Measurements from ENCODE around the gene COX6B1.

Gene COX6B1

DNA sequence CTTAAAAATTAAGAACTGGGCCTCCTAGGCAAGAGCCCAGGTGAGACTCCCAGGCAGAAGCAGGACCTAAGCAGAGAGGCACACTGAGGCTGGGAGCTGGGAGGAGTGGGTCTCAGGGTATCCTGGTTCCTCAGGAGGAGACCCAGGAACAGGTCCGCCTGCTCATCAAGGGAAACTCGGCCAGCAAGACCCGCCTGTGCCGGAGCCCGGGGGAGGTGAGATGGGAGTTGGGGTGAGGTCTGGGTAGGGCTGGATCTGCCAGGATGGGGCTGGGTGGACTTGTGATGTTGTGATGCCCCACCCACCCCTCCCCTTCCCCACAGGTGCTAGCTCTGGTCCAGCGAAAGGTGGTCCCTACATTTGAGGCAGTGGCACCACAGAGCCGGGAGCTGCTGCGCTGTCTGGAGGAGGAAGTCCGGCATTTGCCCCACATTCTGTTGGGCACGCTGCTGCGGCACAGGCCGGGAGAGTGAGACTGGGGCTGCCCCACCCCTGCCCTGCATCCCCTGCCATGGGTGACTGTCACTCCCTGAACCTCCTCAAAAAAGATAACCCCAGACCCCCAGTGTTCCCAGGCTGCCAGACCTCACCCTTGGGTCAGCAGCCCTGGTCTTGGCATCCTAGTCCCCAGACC is 28.7 kb upstream of the COX6B1 start:
- Histone ChIP-seq H3K27me3 (ENCODE audit: control insufficient read depth, insufficient read depth, low read length) (no peaks in the 10 kb centered on the region), H3K4me1 (ENCODE audit: control insufficient read depth, insufficient read depth, low read length) (no peaks in the 10 kb centered on the region), H3K9ac (ENCODE audit: low read length) (no peak overlapping the region), H3K4me3 (ENCODE audit: low read length) (no peak overlapping the region), H3K27ac (ENCODE audit: low read depth, low read length) (no peak overlapping the region), H3K36me3 (ENCODE audit: control insufficient read depth, insufficient read depth, low read length) (peaks cover 6% of the 10 kb centered on the region)

DNA sequence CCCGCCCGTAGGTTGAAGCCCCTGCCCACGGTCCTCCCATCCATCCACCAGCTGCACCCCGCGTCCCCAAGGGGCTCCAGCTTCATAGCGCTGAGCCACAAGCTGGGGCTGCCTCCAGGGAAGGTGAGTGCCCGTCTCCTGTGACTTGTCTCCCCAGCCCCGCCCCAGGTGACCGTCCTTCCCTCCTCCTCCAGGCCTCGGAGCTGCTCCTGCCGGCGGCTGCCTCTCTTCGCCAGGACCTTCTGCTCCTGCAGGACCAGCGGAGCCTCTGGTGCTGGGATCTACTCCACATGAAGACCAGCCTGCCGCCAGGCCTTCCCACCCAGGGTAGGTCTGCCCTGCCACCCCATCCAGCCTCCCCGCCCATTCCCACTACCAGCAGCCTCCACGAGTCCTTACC is 28.1 kb upstream of the COX6B1 start:
- H3K27ac ChIP-seq (ENCODE audit: low read depth, low read length) = no peak overlapping the region
- no peak overlapping the region for H3K9ac ChIP-seq (ENCODE audit: low read length)
- H3K4me3 ChIP-seq (ENCODE audit: low read length) = no peak overlapping the region
- H3K36me3 ChIP-seq (ENCODE audit: control insufficient read depth, insufficient read depth, low read length) = peaks cover 6% of the 10 kb centered on the region
- no peaks in the 10 kb centered on the region for H3K27me3 ChIP-seq (ENCODE audit: control insufficient read depth, insufficient read depth, low read length)
- no peaks in the 10 kb centered on the region for H3K4me1 ChIP-seq (ENCODE audit: control insufficient read depth, insufficient read depth, low read length)

DNA sequence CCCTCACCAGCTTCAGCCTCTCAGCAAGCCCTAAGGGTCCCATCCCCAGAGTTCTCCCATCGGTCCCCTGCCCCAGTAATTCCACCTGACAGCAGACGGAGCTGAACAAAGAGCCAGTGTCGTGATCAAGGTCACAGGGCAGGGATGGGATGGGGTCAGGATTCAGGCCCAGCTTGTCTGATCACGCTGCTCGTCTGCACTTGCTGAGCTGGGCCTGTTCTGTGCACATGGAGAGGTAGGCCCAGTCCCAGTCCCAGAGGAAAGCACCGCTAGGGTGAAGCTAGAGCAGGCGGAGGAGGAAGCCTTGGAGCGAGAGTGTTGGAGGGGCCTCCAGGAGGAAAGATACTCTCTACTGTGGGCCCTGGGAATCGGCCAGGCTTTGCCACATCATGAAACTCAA is 26.4 kb upstream of the COX6B1 start:
- H3K27ac ChIP-seq (ENCODE audit: low read depth, low read length) = no peak overlapping the region
- peaks cover 2% of the 10 kb centered on the region for H3K36me3 ChIP-seq (ENCODE audit: control insufficient read depth, insufficient read depth, low read length)
- H3K4me3 ChIP-seq (ENCODE audit: low read length) = no peak overlapping the region
- H3K4me1 ChIP-seq (ENCODE audit: control insufficient read depth, insufficient read depth, low read length) = no peaks in the 10 kb centered on the region
- no peak overlapping the region for H3K9ac ChIP-seq (ENCODE audit: low read length)
- no peaks in the 10 kb centered on the region for H3K27me3 ChIP-seq (ENCODE audit: control insufficient read depth, insufficient read depth, low read length)

GRCh38 chr19:35622750-35623149 is 25.4 kb upstream of the COX6B1 start:
- Histone ChIP-seq H3K27me3 (ENCODE audit: control insufficient read depth, insufficient read depth, low read length) (no peaks in the 10 kb centered on the region), H3K4me1 (ENCODE audit: control insufficient read depth, insufficient read depth, low read length) (no peaks in the 10 kb centered on the region), H3K4me3 (ENCODE audit: low read length) (no peak overlapping the region), H3K27ac (ENCODE audit: low read depth, low read length) (no peak overlapping the region), H3K36me3 (ENCODE audit: control insufficient read depth, insufficient read depth, low read length) (no peaks in the 10 kb centered on the region), H3K9ac (ENCODE audit: low read length) (no peak overlapping the region)

DNA sequence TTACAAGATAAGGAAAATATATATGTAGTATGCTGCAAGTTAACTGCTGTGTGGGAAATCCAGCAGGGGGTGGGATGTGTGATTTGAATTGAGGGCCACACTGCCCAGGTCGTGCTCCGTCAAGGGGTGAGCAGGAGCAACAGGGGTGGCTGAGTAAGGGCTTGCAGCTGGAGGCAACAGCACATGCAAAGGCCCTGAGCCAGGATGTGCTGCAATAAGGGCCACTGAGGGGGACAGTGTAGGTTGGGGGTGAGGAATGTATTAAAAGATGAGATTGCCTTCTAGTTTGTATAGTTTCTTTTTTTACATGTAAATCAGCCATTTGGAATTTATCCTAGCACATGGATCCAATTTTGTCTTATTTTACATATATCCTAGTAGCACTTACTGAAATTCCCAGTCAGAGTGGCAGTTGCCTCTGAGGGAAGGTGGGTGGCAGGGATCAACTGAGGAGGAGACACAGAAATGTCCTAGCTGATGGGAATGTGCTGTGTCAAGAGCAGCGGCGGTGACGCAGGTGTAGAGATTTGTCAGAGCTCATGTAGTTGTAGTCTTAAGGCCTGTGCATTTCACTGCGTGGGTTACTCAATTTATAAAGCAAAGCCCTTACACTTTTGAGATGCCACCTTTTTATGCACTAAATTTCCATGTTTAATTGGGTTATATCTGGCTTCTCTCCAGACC is 24.7 kb upstream of the COX6B1 start:
- Histone ChIP-seq H3K9ac (ENCODE audit: low read length) (no peak overlapping the region), H3K36me3 (ENCODE audit: control insufficient read depth, insufficient read depth, low read length) (no peaks in the 10 kb centered on the region), H3K27ac (ENCODE audit: low read depth, low read length) (no peak overlapping the region), H3K4me1 (ENCODE audit: control insufficient read depth, insufficient read depth, low read length) (no peaks in the 10 kb centered on the region), H3K27me3 (ENCODE audit: control insufficient read depth, insufficient read depth, low read length) (no peaks in the 10 kb centered on the region), H3K4me3 (ENCODE audit: low read length) (no peak overlapping the region)

GRCh38 chr19:35628264-35628564 is 19.9 kb upstream of the COX6B1 start:
- H3K9ac ChIP-seq (ENCODE audit: low read length) = peak overlapping the region; percentile 25

GRCh38 chr19:35628565-35629331 is 19.4 kb upstream of the COX6B1 start, which contains the start of gene RBM42:
RBM42 (plus strand) TSS chr19:35629036; CDS start chr19:35629154, 118 bp downstream.
- Histone ChIP-seq H3K27me3 (ENCODE audit: control insufficient read depth, insufficient read depth, low read length) (no peaks in the 10 kb centered on the region), H3K9ac (ENCODE audit: low read length) (peak within 1 kb of the TSS; percentile 81), H3K4me3 (ENCODE audit: low read length) (peak within 1 kb of the TSS; percentile 84), H3K4me1 (ENCODE audit: control insufficient read depth, insufficient read depth, low read length) (peaks cover 4% of the 10 kb centered on the region), H3K36me3 (ENCODE audit: control insufficient read depth, insufficient read depth, low read length) (peaks cover 29% of the 10 kb centered on the region), H3K27ac (ENCODE audit: low read depth, low read length) (peak within 1 kb of the TSS; percentile 84)

More at GRCh38 chr19:35628264-35628564, 19.9 kb upstream of the COX6B1 start:
- H3K4me3 ChIP-seq (ENCODE audit: low read length) = peak overlapping the region; percentile 77
- H3K36me3 ChIP-seq (ENCODE audit: control insufficient read depth, insufficient read depth, low read length) = peaks cover 26% of the 10 kb centered on the region
- peaks cover 4% of the 10 kb centered on the region for H3K4me1 ChIP-seq (ENCODE audit: control insufficient read depth, insufficient read depth, low read length)
- H3K27ac ChIP-seq (ENCODE audit: low read depth, low read length) = peak overlapping the region; percentile 84
- no peaks in the 10 kb centered on the region for H3K27me3 ChIP-seq (ENCODE audit: control insufficient read depth, insufficient read depth, low read length)

GRCh38 chr19:35629332-35629633 is 18.8 kb upstream of the COX6B1 start:
- Histone ChIP-seq H3K4me1 (ENCODE audit: control insufficient read depth, insufficient read depth, low read length) (peaks cover 4% of the 10 kb centered on the region), H3K27me3 (ENCODE audit: control insufficient read depth, insufficient read depth, low read length) (no peaks in the 10 kb centered on the region), H3K9ac (ENCODE audit: low read length) (peak overlapping the region; percentile 81), H3K36me3 (ENCODE audit: control insufficient read depth, insufficient read depth, low read length) (peaks cover 34% of the 10 kb centered on the region), H3K27ac (ENCODE audit: low read depth, low read length) (peak overlapping the region; percentile 78), H3K4me3 (ENCODE audit: low read length) (peak overlapping the region; percentile 84)

DNA sequence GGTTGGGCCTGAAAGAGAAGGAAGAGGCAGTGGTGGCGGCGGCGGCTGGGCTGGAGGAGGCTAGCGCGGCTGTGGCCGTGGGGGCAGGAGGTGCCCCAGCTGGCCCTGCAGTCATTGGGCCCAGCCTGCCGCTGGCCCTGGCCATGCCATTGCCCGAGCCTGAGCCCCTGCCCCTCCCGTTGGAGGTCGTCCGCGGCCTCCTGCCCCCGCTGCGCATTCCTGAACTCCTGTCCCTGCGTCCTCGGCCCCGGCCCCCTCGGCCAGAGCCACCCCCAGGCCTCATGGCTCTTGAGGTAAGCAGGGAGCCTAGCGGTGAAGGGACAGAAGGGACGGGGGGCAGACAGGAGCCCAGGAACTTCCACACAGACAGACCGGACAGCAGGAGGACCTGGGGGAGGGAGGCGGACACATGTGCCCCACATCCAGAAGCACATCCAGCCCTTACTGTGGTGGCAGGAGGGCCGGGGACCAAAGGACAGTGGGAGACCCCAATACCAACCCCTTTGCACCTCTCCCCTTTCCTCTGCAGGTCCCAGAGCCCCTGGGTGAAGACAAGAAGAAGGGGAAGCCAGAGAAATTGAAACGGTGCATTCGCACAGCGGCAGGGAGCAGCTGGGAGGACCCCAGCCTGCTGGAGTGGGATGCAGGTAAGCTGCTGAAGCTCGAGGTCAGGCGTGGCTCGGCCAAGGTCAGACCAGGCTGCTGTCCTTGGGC is 14.2 kb upstream of the COX6B1 start:
- H3K9ac ChIP-seq (ENCODE audit: low read length) = no peak overlapping the region
- no peak overlapping the region for H3K4me3 ChIP-seq (ENCODE audit: low read length)
- H3K36me3 ChIP-seq (ENCODE audit: control insufficient read depth, insufficient read depth, low read length) = peaks cover 52% of the 10 kb centered on the region
- peaks cover 4% of the 10 kb centered on the region for H3K4me1 ChIP-seq (ENCODE audit: control insufficient read depth, insufficient read depth, low read length)
- no peaks in the 10 kb centered on the region for H3K27me3 ChIP-seq (ENCODE audit: control insufficient read depth, insufficient read depth, low read length)
- no peak overlapping the region for H3K27ac ChIP-seq (ENCODE audit: low read depth, low read length)

- H3K27ac ChIP-seq (ENCODE audit: low read depth, low read length) = no peak overlapping the region
- H3K9ac ChIP-seq (ENCODE audit: low read length) = no peak overlapping the region
- H3K4me3 ChIP-seq (ENCODE audit: low read length) = no peak overlapping the region
- H3K27me3 ChIP-seq (ENCODE audit: control insufficient read depth, insufficient read depth, low read length) = no peaks in the 10 kb centered on the region
- H3K4me1 ChIP-seq (ENCODE audit: control insufficient read depth, insufficient read depth, low read length) = no peaks in the 10 kb centered on the region
- H3K36me3 ChIP-seq (ENCODE audit: control insufficient read depth, insufficient read depth, low read length) = peaks cover 42% of the 10 kb centered on the region
Measured at GRCh38 chr19:35636651-35637050, 11.5 kb upstream of the COX6B1 start.

DNA sequence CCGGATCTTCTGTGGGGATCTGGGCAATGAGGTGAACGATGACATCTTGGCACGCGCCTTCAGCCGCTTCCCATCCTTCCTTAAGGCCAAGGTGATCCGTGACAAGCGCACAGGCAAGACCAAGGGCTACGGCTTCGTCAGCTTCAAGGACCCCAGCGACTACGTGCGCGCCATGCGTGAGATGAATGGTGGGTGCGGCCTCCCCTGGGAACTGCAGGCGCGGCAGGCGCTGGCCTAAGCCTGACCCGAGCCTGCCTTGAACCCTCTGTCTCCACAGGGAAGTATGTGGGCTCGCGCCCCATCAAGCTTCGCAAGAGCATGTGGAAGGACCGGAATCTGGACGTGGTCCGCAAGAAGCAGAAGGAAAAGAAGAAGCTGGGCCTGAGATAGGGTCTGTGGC is 11.0 kb upstream of the COX6B1 start:
- Histone ChIP-seq H3K36me3 (ENCODE audit: control insufficient read depth, insufficient read depth, low read length) (peaks cover 37% of the 10 kb centered on the region), H3K27ac (ENCODE audit: low read depth, low read length) (no peak overlapping the region), H3K9ac (ENCODE audit: low read length) (no peak overlapping the region), H3K4me1 (ENCODE audit: control insufficient read depth, insufficient read depth, low read length) (no peaks in the 10 kb centered on the region), H3K27me3 (ENCODE audit: control insufficient read depth, insufficient read depth, low read length) (no peaks in the 10 kb centered on the region), H3K4me3 (ENCODE audit: low read length) (no peak overlapping the region)

GRCh38 chr19:35639321-35639639 is 8.8 kb upstream of the COX6B1 start:
- H3K4me1 ChIP-seq (ENCODE audit: control insufficient read depth, insufficient read depth, low read length) = peaks cover 2% of the 10 kb centered on the region
- H3K27me3 ChIP-seq (ENCODE audit: control insufficient read depth, insufficient read depth, low read length) = no peaks in the 10 kb centered on the region
- peaks cover 18% of the 10 kb centered on the region for H3K36me3 ChIP-seq (ENCODE audit: control insufficient read depth, insufficient read depth, low read length)
- no peak overlapping the region for H3K27ac ChIP-seq (ENCODE audit: low read depth, low read length)
- H3K4me3 ChIP-seq (ENCODE audit: low read length) = no peak overlapping the region
- no peak overlapping the region for H3K9ac ChIP-seq (ENCODE audit: low read length)
